SW 1271 (cell line): ENCODE measurements around the gene CAMK1D.

Experiments
- DNase-seq, 2 experiments: peaks; one replicate each; lab custom pipeline; 2025; lab: John Stamatoyannopoulos, UW

The CAMK1D gene

GRCh38 chr10:12629767-12630165 is 280.4 kb downstream of the CAMK1D start:
- no peak for DNase-seq

- no peak for DNase-seq
Observed at GRCh38 chr10:12631216-12631615, 281.9 kb downstream of the CAMK1D start.

- DNase-seq = no peak
Observed at GRCh38 chr10:12631787-12632562, 282.6 kb downstream of the CAMK1D start.

GRCh38 chr10:12633776-12634620 is 284.7 kb downstream of the CAMK1D start:
- no peak for DNase-seq

GRCh38 chr10:12634621-12634931 is 285.2 kb downstream of the CAMK1D start:
- no peak for DNase-seq

- DNase-seq = no peak
Observed at GRCh38 chr10:12635127-12635541, 285.8 kb downstream of the CAMK1D start.

- DNase-seq = no peak
Observed at GRCh38 chr10:12636571-12636970, 287.2 kb downstream of the CAMK1D start.

- no peak for DNase-seq
Observed at GRCh38 chr10:12637649-12638048, 288.3 kb downstream of the CAMK1D start.

- DNase-seq = no peak
Observed at GRCh38 chr10:12638103-12638502, 288.8 kb downstream of the CAMK1D start.

- no peak for DNase-seq
Observed at GRCh38 chr10:12638781-12639180, 289.4 kb downstream of the CAMK1D start.

GRCh38 chr10:12639996-12640944 is 290.9 kb downstream of the CAMK1D start:
- no peak for DNase-seq

- no peak for DNase-seq
Observed at GRCh38 chr10:12642036-12642435, 292.7 kb downstream of the CAMK1D start.

- no peak for DNase-seq
Observed at GRCh38 chr10:12643279-12643678, 293.9 kb downstream of the CAMK1D start.

GRCh38 chr10:12644380-12645144 is 295.2 kb downstream of the CAMK1D start:
- DNase-seq = no peak

- DNase-seq = no peak
Observed at GRCh38 chr10:12645449-12645848, 296.1 kb downstream of the CAMK1D start.

- DNase-seq = no peak
Observed at GRCh38 chr10:12649012-12649584, 299.8 kb downstream of the CAMK1D start.

GRCh38 chr10:12650122-12650521 is 300.8 kb downstream of the CAMK1D start:
- DNase-seq = no peak

GRCh38 chr10:12650538-12651298 is 301.4 kb downstream of the CAMK1D start:
- no peak for DNase-seq

GRCh38 chr10:12655940-12656339 is 306.6 kb downstream of the CAMK1D start:
- no peak for DNase-seq

- DNase-seq = peak; percentile 19 to 58
Observed at GRCh38 chr10:12656518-12657142, 307.3 kb downstream of the CAMK1D start.
